Stimulated activated naive CD4-positive, alpha-beta T cell (primary cell): Measurements from ENCODE around the gene JUND.

ENCODE experiments used
- DNase-seq, 6 experiments: peaks; one replicate each; lab custom pipeline; 2025; lab: John Stamatoyannopoulos, UW

JUND gene

GRCh38 chr19:18239303-18239702 is 42.1 kb downstream of the JUND start:
- no peak for DNase-seq

- DNase-seq, result no peak
These were observed 47.2 kb downstream of the JUND start for GRCh38 chr19:18234194-18234593.

- peak in 5 of 6 experiments; percentile 20 to 55 (median 46) for DNase-seq
These were observed 48.1 kb downstream of the JUND start for GRCh38 chr19:18233224-18233825.

GRCh38 chr19:18232540-18233223 is 48.7 kb downstream of the JUND start:
- no peak for DNase-seq

- no peak for DNase-seq
These were observed 49.6 kb downstream of the JUND start for GRCh38 chr19:18231775-18232174.

- DNase-seq, result no peak
These were observed 50.3 kb downstream of the JUND start for GRCh38 chr19:18230941-18231734.

GRCh38 chr19:18229915-18230314 is 51.5 kb downstream of the JUND start:
- DNase-seq, result no peak
